BLaER1 (cell line): ENCODE data around the gene GRIK1.

Experiments used
- H3K27ac ChIP-seq: shearing (Covaris generic); formaldehyde crosslinking; 2 replicates; pipeline ENCODE4 v1.8.1; 2022
- H3K27me3 ChIP-seq: shearing (Covaris generic); formaldehyde crosslinking; 2 replicates; pipeline ENCODE4 v1.8.1; 2022
- H3K36me3 ChIP-seq: shearing (Covaris generic); formaldehyde crosslinking; 2 replicates; pipeline ENCODE4 v1.8.1; 2022
- H3K4me1 ChIP-seq: shearing (Covaris generic); formaldehyde crosslinking; 2 replicates; pipeline ENCODE4 v1.8.1; 2022
- H3K4me2 ChIP-seq: shearing (Covaris generic); formaldehyde crosslinking; 2 replicates; pipeline ENCODE4 v1.8.1; 2022
- H3K4me3 ChIP-seq: shearing (Covaris generic); formaldehyde crosslinking; 2 replicates; pipeline ENCODE4 v1.8.1; 2022
- H3K9ac ChIP-seq: shearing (Covaris generic); formaldehyde crosslinking; 2 replicates; pipeline ENCODE4 v1.8.1; 2022
- H3K9me3 ChIP-seq: shearing (Covaris generic); formaldehyde crosslinking; 2 replicates; pipeline ENCODE4 v1.8.1; 2022
- H4K20me1 ChIP-seq: shearing (Covaris generic); formaldehyde crosslinking; 2 replicates; pipeline ENCODE4 v1.8.1; 2022
- Cebpa-rat ChIP-seq: shearing (Covaris generic); IDR thresholded peaks from 2 replicates; pipeline ENCODE4 v1.8.1; 2022

GRIK1 gene

GRCh38 chr21:29667651-29668050, 272.1 kb downstream of the GRIK1 start:
- Histone ChIP-seq H3K4me3 (no peak overlapping the region), H3K27ac (no peak overlapping the region), H3K27me3 (no peaks in the 10 kb centered on the region), H4K20me1 (no peaks in the 10 kb centered on the region), H3K9me3 (no peaks in the 10 kb centered on the region), H3K9ac (no peak overlapping the region), H3K4me2 (no peak overlapping the region), H3K4me1 (no peaks in the 10 kb centered on the region), H3K36me3 (no peaks in the 10 kb centered on the region)
- TF ChIP-seq Cebpa-rat, result no peak

GRCh38 chr21:29664615-29665014, 275.2 kb downstream of the GRIK1 start:
- H3K4me1 ChIP-seq, result no peaks in the 10 kb centered on the region
- no peaks in the 10 kb centered on the region for H3K36me3 ChIP-seq

GRCh38 chr21:29661672-29662442, 277.9 kb downstream of the GRIK1 start:
- Histone ChIP-seq H3K9me3 (no peaks in the 10 kb centered on the region), H3K4me1 (no peaks in the 10 kb centered on the region), H3K36me3 (no peaks in the 10 kb centered on the region), H3K4me2 (no peak overlapping the region), H3K4me3 (no peak overlapping the region), H3K27ac (no peak overlapping the region), H4K20me1 (no peaks in the 10 kb centered on the region), H3K27me3 (no peaks in the 10 kb centered on the region), H3K9ac (no peak overlapping the region)
- no peak for TF ChIP-seq Cebpa-rat

More at GRCh38 chr21:29664615-29665014, 275.2 kb downstream of the GRIK1 start:
- no peaks in the 10 kb centered on the region for H3K9me3 ChIP-seq
- no peaks in the 10 kb centered on the region for H3K27me3 ChIP-seq
- no peak overlapping the region for H3K4me2 ChIP-seq
- H3K27ac ChIP-seq, result no peak overlapping the region
- no peak overlapping the region for H3K4me3 ChIP-seq
- H4K20me1 ChIP-seq, result no peaks in the 10 kb centered on the region
- H3K9ac ChIP-seq, result no peak overlapping the region
- no peak for TF ChIP-seq Cebpa-rat

- no peak overlapping the region for H3K9ac ChIP-seq
- H3K27ac ChIP-seq, result no peak overlapping the region
- H4K20me1 ChIP-seq, result no peaks in the 10 kb centered on the region
- H3K4me1 ChIP-seq, result no peaks in the 10 kb centered on the region
- H3K27me3 ChIP-seq, result no peaks in the 10 kb centered on the region
- H3K4me2 ChIP-seq, result no peak overlapping the region
- no peaks in the 10 kb centered on the region for H3K36me3 ChIP-seq
- H3K9me3 ChIP-seq, result no peaks in the 10 kb centered on the region
- no peak for TF ChIP-seq Cebpa-rat
- H3K4me3 ChIP-seq, result no peak overlapping the region
These were observed 279.6 kb downstream of the GRIK1 start for GRCh38 chr21:29660047-29660720.

GRCh38 chr21:29658934-29659203, 280.9 kb downstream of the GRIK1 start:
- TF ChIP-seq Cebpa-rat, result no peak
- H3K36me3 ChIP-seq, result no peaks in the 10 kb centered on the region
- no peaks in the 10 kb centered on the region for H3K27me3 ChIP-seq
- H3K9ac ChIP-seq, result no peak overlapping the region
- no peak overlapping the region for H3K4me2 ChIP-seq
- H4K20me1 ChIP-seq, result no peaks in the 10 kb centered on the region
- no peaks in the 10 kb centered on the region for H3K4me1 ChIP-seq
- H3K9me3 ChIP-seq, result no peaks in the 10 kb centered on the region
- H3K27ac ChIP-seq, result no peak overlapping the region
- H3K4me3 ChIP-seq, result no peak overlapping the region

GRCh38 chr21:29658177-29658933, 281.4 kb downstream of the GRIK1 start:
- Histone ChIP-seq H3K4me3 (no peak overlapping the region), H3K9me3 (no peaks in the 10 kb centered on the region), H3K9ac (no peak overlapping the region), H4K20me1 (no peaks in the 10 kb centered on the region), H3K27me3 (no peaks in the 10 kb centered on the region), H3K4me1 (no peaks in the 10 kb centered on the region), H3K27ac (no peak overlapping the region), H3K4me2 (no peak overlapping the region), H3K36me3 (no peaks in the 10 kb centered on the region)
- TF ChIP-seq Cebpa-rat, result no peak

- Histone ChIP-seq H3K9me3 (no peaks in the 10 kb centered on the region), H3K4me3 (no peak overlapping the region), H3K4me1 (no peaks in the 10 kb centered on the region), H4K20me1 (no peaks in the 10 kb centered on the region), H3K9ac (no peak overlapping the region), H3K27ac (no peak overlapping the region), H3K4me2 (no peak overlapping the region), H3K36me3 (no peaks in the 10 kb centered on the region), H3K27me3 (no peaks in the 10 kb centered on the region)
- TF ChIP-seq Cebpa-rat, result no peak
These were observed 282.4 kb downstream of the GRIK1 start for GRCh38 chr21:29657240-29657989.

GRCh38 chr21:29656504-29657239, 283.1 kb downstream of the GRIK1 start:
- no peak overlapping the region for H3K4me3 ChIP-seq
- no peak for TF ChIP-seq Cebpa-rat
- H4K20me1 ChIP-seq, result no peaks in the 10 kb centered on the region
- H3K27ac ChIP-seq, result no peak overlapping the region
- H3K4me1 ChIP-seq, result no peaks in the 10 kb centered on the region
- no peak overlapping the region for H3K9ac ChIP-seq
- H3K4me2 ChIP-seq, result no peak overlapping the region
- no peaks in the 10 kb centered on the region for H3K36me3 ChIP-seq
- no peaks in the 10 kb centered on the region for H3K27me3 ChIP-seq
- no peaks in the 10 kb centered on the region for H3K9me3 ChIP-seq

GRCh38 chr21:29655577-29655976, 284.2 kb downstream of the GRIK1 start:
- Histone ChIP-seq H3K4me2 (no peak overlapping the region), H3K4me1 (no peaks in the 10 kb centered on the region), H3K4me3 (no peak overlapping the region), H3K27me3 (no peaks in the 10 kb centered on the region), H3K36me3 (no peaks in the 10 kb centered on the region), H4K20me1 (no peaks in the 10 kb centered on the region), H3K27ac (no peak overlapping the region), H3K9me3 (no peaks in the 10 kb centered on the region), H3K9ac (no peak overlapping the region)
- TF ChIP-seq Cebpa-rat, result no peak
